Activated CD8-positive, alpha-beta memory T cell treated with anti-CD3 and anti-CD28 coated beads, Interleukin-2, amount 50 U/mL, for 1 hour (primary cell): ENCODE results near the gene RNU2-1.
"Not testable (repeated sequence)": the region's sequence is repeated elsewhere in the genome, so short reads cannot be mapped to it uniquely, and the experiment has no call there.

Experiments
- DNase-seq: peaks from one replicate; pipeline ENCODE4 v3.0.0-alpha.2; 2020; ENCODE audit errors: extremely low read depth

RNU2-1 gene

GRCh38 chr17:43216369-43216761 lies 17.4 kb downstream of the RNU2-1 start:
- no peak for DNase-seq

DNA sequence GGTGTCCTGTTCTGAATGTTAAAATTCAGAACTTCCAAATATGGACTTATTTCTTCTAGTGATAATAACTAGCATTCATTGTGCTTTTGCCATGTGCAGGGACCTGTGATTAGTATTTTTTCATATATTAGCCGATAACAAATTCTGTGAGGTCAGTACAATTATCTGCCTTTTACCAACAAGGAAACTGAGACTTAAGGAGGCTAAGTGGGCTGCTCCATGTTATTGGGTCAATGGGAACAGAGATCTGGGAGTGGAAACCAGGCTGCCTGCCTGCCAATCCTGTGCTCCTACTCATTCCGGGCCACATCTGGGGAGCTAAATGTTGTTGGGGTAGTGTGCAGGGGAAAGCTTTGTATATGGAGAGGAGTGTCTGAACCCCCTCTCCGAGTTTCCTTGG lies 18.4 kb downstream of the RNU2-1 start:
- no peak for DNase-seq

GRCh38 chr17:43213545-43213944 lies 20.2 kb downstream of the RNU2-1 start:
- no peak for DNase-seq

GRCh38 chr17:43212641-43213490 lies 20.9 kb downstream of the RNU2-1 start:
- DNase-seq: no peak

DNA sequence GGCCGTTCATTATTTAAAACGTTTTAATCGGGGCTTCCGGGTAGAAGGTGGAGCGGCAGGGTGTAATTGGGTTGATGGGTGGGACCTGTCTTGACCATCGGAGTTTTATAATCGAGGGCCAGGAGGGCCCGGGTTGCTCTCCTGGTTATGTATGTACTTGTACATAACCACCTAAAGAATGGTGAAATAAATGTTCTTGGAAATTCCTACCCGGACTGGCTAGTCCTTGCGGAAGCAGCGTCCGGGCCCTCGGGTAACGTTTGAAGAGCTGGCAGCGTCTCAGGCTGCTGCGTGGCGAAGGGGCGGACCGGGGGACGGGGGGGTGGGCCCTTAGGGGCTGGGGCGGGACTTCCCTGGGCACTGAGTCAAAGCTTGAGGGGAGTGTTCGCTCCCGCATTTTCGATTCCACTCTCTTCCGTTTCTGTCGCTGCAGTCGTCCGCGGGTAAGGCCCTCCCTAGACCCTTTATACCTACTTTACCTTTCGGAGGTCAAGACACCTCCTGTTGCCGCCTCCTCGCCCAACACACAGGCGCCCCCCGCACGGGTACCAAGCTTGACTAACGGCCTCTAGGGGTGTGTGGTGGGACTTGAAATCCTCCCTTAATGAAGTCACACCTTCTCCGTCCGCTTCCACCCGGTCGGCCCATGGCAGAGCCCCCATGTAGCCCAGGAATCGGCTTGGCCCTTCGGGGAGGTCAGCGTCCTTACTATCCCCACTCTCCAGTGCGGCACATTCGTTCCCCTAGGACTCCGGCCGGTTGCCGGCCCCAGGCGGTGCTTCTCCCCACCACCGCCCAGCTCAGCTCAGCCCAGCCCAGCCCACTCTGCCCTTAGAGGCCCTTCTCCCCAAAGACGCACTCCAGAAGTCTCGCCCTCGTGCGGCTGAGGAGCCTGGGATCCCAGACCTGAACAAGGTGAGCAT lies 22.0 kb downstream of the RNU2-1 start, which contains the start of gene TMEM106A:
TMEM106A (plus strand) TSS at position 396 of the 923 bp plus-strand sequence. CDS start 1,167 bp downstream, outside the sequence.
- peak; percentile 50 for DNase-seq

GRCh38 chr17:43211123-43211479 lies 22.7 kb downstream of the RNU2-1 start:
- no peak for DNase-seq

DNA sequence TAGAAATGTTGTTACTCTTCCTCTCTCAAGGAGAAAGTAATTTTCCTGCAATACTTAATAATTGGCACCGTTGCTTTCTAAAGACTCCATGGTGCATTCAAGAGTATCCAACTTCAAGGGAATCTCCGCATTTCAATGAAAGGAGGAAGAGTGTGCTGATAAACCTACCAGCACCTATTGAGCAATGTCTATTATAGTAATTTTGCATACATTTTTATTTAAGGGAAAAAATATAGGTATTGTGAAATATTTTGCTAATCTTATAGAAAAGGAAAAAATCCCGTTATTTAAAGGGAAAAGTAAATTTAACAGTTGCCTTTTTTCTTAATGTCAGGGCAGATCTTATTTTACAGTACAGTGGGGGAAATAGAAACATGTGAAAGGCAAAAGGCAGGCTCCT lies 23.2 kb downstream of the RNU2-1 start:
- no peak for DNase-seq

DNA sequence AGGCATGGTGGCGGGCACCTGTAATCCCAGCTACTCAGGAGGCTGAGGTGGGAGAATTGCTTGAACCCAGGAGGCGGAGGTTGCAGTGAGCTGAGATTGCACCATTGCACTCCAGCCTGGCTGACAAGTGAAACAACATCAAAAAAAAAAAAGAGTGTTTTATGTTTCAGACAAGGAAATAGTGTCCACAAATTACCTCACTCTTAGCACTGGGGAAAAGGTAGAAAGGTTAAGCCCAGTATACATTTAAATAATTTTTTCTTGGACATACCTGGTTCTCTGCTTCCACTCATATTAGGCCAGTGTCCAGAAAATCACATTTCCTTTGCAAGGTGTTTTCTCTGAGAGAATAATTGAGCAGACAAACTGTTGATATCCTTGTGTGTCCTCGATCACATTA lies 30.8 kb downstream of the RNU2-1 start:
- not testable (repeated sequence) for DNase-seq

GRCh38 chr17:43200127-43200526 lies 33.6 kb downstream of the RNU2-1 start:
- no peak for DNase-seq

GRCh38 chr17:43199633-43200032 lies 34.1 kb downstream of the RNU2-1 start:
- no peak for DNase-seq

- no peak for DNase-seq
These were observed 40.5 kb downstream of the RNU2-1 start for GRCh38 chr17:43193251-43193650.

DNA sequence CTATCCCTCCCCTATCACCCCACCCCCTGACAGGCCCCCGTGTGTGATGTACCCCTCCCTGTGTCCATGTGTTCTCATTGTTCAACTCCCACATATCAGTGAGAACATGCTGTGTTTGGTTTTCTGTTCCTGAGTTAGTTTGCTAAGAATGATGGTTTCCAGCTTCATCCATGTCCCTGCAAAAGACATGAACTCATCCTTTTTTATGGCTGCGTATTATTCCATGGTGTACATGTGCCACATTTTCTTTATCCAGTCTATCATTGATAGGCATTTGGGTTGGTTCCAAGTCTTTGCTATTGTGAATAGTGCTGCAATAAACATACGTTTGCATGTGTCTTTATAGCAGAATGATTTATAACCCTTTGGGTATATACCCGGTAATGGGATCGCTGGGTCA lies 47.1 kb downstream of the RNU2-1 start:
- DNase-seq: not testable (repeated sequence)

DNA sequence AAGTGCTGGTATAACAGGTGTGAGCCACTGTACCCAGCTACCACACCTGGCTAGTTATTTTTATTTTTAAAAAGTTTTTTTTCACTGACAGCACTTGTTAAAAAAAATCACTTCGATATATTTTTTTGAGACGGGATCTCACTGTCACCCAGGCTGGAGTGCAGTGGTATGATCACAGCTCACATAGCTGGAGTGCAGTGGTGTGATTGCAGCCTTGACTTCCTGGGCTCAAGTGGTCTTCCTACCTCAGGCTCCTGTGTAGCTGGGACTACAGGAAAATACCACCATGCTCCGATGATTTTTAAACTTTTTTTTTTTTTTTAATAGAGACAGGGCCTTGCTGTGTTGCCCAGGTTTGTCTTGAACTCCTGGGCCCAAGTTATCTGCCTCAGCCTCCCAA lies 49.9 kb downstream of the RNU2-1 start:
- no peak for DNase-seq
